Measurements from ENCODE around the gene MORC3.
"Not testable (repeated sequence)": the region's sequence is repeated elsewhere in the genome, so short reads cannot be mapped to it uniquely, and the experiment has no call there.

Gene MORC3

DNA sequence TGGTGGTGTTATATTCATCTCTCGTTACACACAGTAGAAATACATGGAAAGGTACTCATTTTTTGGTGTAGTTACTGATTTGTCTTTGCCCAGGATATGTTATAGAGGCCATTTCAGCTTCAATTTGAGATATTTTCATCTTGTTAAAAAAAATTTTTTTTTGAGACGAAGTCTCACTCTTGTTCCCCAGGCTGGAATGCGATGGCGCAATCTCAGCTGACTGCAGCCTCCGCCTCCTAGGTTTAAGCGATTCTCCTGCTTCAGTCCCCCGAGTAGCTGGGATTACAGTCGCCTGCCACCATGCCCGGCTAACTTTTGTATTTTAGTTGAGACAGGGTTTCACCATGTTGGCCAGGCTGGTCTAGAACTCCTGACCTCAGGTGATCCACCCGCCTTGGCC lies 19.0 kb downstream of the MORC3 start:
- H3K36me3 ChIP-seq (ENCODE audit: control insufficient read depth, insufficient read depth, low read length), result peaks cover 12% of the 10 kb centered on the region
- no peaks in the 10 kb centered on the region for H3K27me3 ChIP-seq (ENCODE audit: control insufficient read depth, insufficient read depth, low read length)
- H3K4me3 ChIP-seq (ENCODE audit: low read length), result no peak overlapping the region
- H3K9me3 ChIP-seq (ENCODE audit: control insufficient read depth, low read length), result no peaks in the 10 kb centered on the region
- H3K4me1 ChIP-seq (ENCODE audit: control insufficient read depth, insufficient read depth, low read length), result peaks cover 7% of the 10 kb centered on the region
- no peak overlapping the region for H3K9ac ChIP-seq (ENCODE audit: low read length)

DNA sequence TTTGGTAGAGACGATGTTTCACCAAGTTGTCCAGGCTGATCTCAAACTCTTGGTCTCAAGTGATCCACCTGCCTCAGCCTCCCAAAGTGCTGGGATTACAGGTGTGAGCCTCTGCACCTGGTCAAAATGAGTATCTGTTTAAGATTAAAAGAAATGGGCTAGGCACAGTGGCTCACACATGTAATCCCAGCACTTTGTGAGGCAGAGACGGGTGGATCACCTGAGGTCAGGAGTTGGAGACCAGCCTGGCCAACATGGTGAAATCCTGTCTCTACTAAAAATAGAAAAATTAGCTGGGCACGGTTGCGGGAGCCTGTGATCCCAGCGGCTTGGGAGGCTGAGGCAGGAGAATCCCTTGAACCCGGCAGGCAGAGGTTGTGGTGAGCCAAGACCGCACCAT lies 22.6 kb downstream of the MORC3 start:
- not testable (repeated sequence) for H3K4me3 ChIP-seq (ENCODE audit: low read length); H3K9me3 ChIP-seq (ENCODE audit: control insufficient read depth, low read length); H3K9ac ChIP-seq (ENCODE audit: low read length); H3K27me3 ChIP-seq (ENCODE audit: control insufficient read depth, insufficient read depth, low read length); H3K4me1 ChIP-seq (ENCODE audit: control insufficient read depth, insufficient read depth, low read length)
- peaks cover 12% of the 10 kb centered on the region for H3K36me3 ChIP-seq (ENCODE audit: control insufficient read depth, insufficient read depth, low read length)

DNA sequence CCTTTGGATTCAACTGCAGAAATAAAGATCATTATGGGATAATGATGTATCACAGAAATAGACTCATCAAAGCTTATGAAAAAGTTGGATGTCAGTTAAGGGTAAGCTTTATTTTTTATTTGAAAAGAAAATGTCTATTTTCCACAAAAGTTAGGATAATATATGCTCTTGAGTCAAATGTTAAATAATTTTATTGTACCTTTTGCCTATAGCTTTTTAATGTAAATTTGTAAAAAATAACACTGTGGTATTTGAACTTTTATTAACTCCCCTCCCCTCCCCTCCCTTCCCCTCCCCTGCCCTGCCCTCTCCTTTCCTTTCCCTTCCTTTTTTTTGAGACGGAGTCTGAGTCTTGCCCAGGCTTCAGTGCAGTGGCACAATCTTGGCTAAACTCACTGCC lies 24.9 kb downstream of the MORC3 start:
- Histone ChIP-seq H3K36me3 (ENCODE audit: control insufficient read depth, insufficient read depth, low read length) (peaks cover 12% of the 10 kb centered on the region), H3K9ac (ENCODE audit: low read length) (no peak overlapping the region), H3K27me3 (ENCODE audit: control insufficient read depth, insufficient read depth, low read length) (no peaks in the 10 kb centered on the region), H3K4me3 (ENCODE audit: low read length) (no peak overlapping the region), H3K9me3 (ENCODE audit: control insufficient read depth, low read length) (no peaks in the 10 kb centered on the region), H3K4me1 (ENCODE audit: control insufficient read depth, insufficient read depth, low read length) (no peaks in the 10 kb centered on the region)

DNA sequence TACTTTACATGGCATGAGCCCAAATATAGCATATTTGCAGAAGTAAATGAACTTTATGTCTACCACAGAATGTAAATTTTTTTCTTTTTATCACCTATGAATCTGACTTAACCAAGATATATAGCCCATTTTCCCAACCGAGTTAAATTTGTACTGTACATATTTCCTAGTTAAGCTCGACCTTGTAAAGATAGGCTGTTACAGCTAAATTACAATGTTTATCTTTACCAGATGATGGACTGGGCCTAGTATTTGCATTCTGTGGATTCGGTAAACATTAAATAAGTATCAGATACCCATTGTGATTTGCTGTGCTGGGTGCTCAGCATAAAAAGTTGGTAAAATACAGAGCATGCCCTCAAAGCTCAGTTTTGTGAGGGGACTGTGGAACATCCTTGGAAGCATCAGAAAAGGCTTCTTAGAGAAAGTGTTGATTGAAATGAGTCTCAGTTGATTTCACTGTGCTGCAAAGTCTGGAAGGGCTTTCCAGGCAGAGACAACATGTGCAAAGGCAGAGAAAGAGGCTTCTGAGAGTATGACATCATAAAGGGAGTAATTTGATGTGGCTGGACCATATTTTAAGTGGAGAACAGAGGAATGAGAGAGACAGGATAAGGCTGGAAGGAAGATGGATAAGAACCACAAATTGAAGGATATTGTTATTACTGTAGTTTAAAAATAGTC lies 27.4 kb downstream of the MORC3 start:
- no peaks in the 10 kb centered on the region for H3K36me3 ChIP-seq (ENCODE audit: control insufficient read depth, insufficient read depth, low read length)

DNA sequence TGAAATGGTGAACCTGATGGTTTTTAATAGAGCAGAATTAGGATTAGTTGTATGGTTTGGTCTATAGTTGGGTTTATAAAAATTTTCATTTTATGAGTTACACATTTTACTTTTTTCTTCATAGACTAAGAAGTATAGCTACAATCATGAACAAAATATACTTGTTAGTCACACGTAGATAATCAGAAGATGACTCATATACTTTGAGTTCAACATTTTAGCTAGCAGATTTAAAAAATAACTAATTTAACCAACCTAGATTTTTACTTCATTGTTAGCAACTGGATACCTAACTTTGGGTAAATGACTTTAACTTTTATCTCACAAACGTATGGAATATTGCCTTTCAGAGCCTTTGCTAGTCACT lies 27.9 kb downstream of the MORC3 start:
- Histone ChIP-seq H3K9ac (ENCODE audit: low read length) (no peak overlapping the region), H3K4me1 (ENCODE audit: control insufficient read depth, insufficient read depth, low read length) (no peaks in the 10 kb centered on the region), H3K36me3 (ENCODE audit: control insufficient read depth, insufficient read depth, low read length) (no peaks in the 10 kb centered on the region), H3K27me3 (ENCODE audit: control insufficient read depth, insufficient read depth, low read length) (no peaks in the 10 kb centered on the region), H3K9me3 (ENCODE audit: control insufficient read depth, low read length) (no peaks in the 10 kb centered on the region), H3K4me3 (ENCODE audit: low read length) (no peak overlapping the region)

More for the DNA sequence above, 27.4 kb downstream of the MORC3 start:
- Histone ChIP-seq H3K9me3 (ENCODE audit: control insufficient read depth, low read length) (no peaks in the 10 kb centered on the region), H3K4me3 (ENCODE audit: low read length) (no peak overlapping the region), H3K27me3 (ENCODE audit: control insufficient read depth, insufficient read depth, low read length) (no peaks in the 10 kb centered on the region), H3K9ac (ENCODE audit: low read length) (no peak overlapping the region), H3K4me1 (ENCODE audit: control insufficient read depth, insufficient read depth, low read length) (no peaks in the 10 kb centered on the region)

DNA sequence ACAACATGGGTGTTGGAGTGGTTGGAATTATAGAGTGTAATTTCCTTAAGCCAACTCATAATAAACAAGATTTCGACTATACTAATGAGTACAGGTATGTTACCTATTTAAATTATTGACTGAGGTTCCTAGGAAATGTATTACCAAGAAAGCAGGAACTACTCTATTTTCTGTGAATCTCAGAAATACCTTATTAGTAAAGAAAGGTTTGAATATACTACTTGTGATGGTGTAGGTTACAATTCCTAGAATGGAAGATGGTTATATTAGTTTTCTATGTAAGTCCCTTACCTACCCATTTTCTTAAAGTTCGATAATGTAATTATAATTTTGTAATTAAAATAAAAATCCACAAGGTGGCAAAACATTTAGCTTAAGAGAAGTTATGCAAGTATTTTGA lies 29.3 kb downstream of the MORC3 start:
- Histone ChIP-seq H3K9me3 (ENCODE audit: control insufficient read depth, low read length) (no peaks in the 10 kb centered on the region), H3K4me3 (ENCODE audit: low read length) (no peak overlapping the region), H3K36me3 (ENCODE audit: control insufficient read depth, insufficient read depth, low read length) (no peaks in the 10 kb centered on the region), H3K27me3 (ENCODE audit: control insufficient read depth, insufficient read depth, low read length) (no peaks in the 10 kb centered on the region), H3K9ac (ENCODE audit: low read length) (no peak overlapping the region), H3K4me1 (ENCODE audit: control insufficient read depth, insufficient read depth, low read length) (no peaks in the 10 kb centered on the region)

DNA sequence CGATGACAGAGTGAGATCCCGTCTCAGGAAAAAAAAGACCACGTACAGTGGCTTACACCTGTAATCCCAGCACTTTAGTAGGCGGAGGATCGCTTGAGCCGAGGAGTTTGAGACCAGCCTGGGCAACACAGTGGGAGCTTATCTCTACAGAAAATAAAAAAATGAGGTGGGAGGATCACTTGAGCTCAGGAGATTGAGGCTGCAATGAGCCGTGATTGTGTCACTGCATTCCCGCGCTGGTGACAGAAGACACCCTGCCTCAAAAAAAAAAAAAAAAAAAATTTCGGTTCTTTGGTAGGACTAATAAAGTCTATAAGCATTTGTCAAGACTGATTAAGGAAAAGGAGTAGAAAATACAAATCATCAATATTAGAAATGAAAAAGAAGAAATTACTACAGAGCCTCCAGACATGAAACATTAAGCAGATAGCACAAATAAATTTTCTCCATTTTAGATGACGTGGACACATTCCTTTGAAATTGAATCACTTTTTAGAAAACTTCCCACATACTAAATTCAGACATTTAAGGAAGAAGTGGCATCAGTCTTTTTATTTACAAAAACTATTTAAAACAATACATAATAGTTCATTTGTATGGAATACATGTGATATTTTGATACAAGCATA lies 30.4 kb downstream of the MORC3 start:
- no peak overlapping the region for H3K9ac ChIP-seq (ENCODE audit: low read length)
- H3K9me3 ChIP-seq (ENCODE audit: control insufficient read depth, low read length), result no peaks in the 10 kb centered on the region
- H3K4me1 ChIP-seq (ENCODE audit: control insufficient read depth, insufficient read depth, low read length), result no peaks in the 10 kb centered on the region
- H3K4me3 ChIP-seq (ENCODE audit: low read length), result no peak overlapping the region
- no peaks in the 10 kb centered on the region for H3K27me3 ChIP-seq (ENCODE audit: control insufficient read depth, insufficient read depth, low read length)
- no peaks in the 10 kb centered on the region for H3K36me3 ChIP-seq (ENCODE audit: control insufficient read depth, insufficient read depth, low read length)

DNA sequence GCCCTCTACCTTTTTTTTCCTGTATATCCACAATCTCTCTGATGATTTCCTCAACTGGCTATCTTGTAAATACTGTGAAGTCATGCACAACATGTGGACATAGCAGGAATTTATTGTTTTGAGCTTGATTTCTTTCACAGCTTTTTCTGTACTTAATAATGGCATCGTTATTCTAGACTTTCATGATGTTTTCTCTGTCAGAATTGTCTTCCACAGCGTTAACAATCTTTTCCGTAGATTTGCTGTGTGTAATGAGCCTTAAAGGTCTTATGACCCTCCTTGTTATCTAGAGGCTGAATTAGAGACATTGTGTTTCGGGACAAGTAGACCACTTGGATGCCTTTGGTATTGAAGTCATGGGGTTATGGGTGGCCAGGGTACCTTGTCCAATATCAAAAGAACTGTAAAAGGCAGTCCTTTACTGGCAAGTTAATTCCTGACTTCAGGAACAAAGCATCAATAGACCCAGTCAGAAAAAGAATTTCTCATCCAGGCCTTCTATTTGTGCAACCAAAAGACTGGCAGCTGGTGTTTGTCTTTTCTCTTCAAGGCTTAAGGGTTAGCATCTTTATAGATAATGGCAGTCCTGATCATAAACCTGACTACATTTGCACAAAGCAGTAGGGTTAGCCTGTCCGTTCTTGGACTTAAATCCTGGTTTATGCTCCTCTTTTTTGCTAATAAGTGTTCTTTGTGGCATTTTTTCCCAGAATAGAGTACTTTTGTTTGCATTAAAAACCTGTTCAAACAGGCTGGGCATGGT lies 35.1 kb downstream of the MORC3 start:
- Histone ChIP-seq H3K36me3 (ENCODE audit: control insufficient read depth, insufficient read depth, low read length) (peaks cover 3% of the 10 kb centered on the region), H3K9me3 (ENCODE audit: control insufficient read depth, low read length) (no peaks in the 10 kb centered on the region), H3K4me3 (ENCODE audit: low read length) (no peak overlapping the region), H3K4me1 (ENCODE audit: control insufficient read depth, insufficient read depth, low read length) (no peaks in the 10 kb centered on the region), H3K27me3 (ENCODE audit: control insufficient read depth, insufficient read depth, low read length) (no peaks in the 10 kb centered on the region), H3K9ac (ENCODE audit: low read length) (no peak overlapping the region)

DNA sequence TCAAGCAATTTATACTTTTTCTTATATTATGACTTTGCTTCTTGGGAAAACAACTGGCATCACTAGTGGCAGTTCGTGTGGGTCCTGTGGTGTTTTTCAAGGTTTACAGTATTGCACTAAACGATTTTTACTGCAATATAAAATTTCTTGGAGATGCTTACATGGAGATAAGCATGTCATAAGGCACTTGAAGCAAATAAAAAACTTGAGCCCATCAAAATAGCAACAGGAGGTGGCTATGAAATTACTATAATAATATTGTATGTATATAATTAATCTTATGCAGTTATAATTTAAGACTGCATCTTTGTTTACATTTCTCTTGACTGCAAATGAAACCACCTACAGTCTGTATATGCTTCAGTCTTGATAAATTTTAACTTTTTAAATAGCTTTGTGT lies 35.9 kb downstream of the MORC3 start:
- Histone ChIP-seq H3K4me3 (ENCODE audit: low read length) (no peak overlapping the region), H3K4me1 (ENCODE audit: control insufficient read depth, insufficient read depth, low read length) (no peaks in the 10 kb centered on the region), H3K36me3 (ENCODE audit: control insufficient read depth, insufficient read depth, low read length) (peaks cover 7% of the 10 kb centered on the region), H3K27me3 (ENCODE audit: control insufficient read depth, insufficient read depth, low read length) (no peaks in the 10 kb centered on the region), H3K9ac (ENCODE audit: low read length) (no peak overlapping the region), H3K9me3 (ENCODE audit: control insufficient read depth, low read length) (no peaks in the 10 kb centered on the region)

DNA sequence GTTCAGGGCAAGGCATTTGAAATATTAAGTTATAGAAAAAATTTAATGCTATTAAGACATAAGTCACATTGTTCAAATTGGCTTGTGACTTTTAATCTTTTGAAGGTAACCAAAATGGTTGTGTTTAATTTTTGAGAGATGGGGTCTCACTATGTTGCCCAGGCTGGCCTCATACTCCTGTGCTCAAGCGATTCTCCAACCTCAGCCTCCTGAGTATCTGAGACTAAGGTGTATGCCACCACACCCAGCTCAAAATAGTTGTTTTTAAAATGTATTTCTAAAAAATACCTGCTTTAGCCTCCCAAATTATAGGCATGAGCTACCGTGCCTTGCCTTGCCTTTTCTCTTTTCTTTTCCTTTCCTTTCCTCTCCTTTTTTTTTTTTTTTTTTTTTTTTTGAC lies 39.2 kb downstream of the MORC3 start:
- no peaks in the 10 kb centered on the region for H3K4me1 ChIP-seq (ENCODE audit: control insufficient read depth, insufficient read depth, low read length)
- no peaks in the 10 kb centered on the region for H3K27me3 ChIP-seq (ENCODE audit: control insufficient read depth, insufficient read depth, low read length)
- no peak overlapping the region for H3K4me3 ChIP-seq (ENCODE audit: low read length)
- peaks cover 18% of the 10 kb centered on the region for H3K36me3 ChIP-seq (ENCODE audit: control insufficient read depth, insufficient read depth, low read length)
- H3K9ac ChIP-seq (ENCODE audit: low read length), result no peak overlapping the region
- no peaks in the 10 kb centered on the region for H3K9me3 ChIP-seq (ENCODE audit: control insufficient read depth, low read length)

DNA sequence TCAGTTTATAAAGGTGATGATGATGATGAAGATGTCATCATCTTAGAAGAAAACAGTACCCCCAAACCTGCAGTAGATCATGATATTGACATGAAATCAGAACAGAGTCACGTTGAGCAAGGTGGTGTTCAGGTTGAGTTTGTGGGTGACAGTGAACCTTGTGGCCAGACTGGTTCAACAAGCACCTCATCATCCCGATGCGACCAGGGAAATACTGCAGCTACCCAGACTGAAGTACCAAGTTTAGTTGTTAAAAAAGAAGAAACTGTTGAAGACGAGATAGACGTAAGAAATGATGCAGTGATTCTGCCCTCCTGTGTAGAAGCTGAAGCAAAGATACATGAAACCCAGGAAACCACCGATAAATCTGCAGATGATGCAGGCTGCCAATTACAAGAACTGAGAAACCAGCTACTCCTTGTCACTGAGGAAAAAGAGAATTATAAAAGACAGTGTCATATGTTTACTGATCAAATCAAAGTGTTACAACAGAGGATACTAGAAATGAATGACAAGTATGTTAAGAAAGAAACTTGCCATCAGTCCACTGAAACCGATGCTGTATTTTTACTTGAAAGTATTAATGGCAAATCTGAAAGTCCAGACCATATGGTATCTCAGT lies 49.2 kb downstream of the MORC3 start:
- Histone ChIP-seq H3K36me3 (ENCODE audit: control insufficient read depth, insufficient read depth, low read length) (peaks cover under 1% of the 10 kb centered on the region), H3K9ac (ENCODE audit: low read length) (no peak overlapping the region)

DNA sequence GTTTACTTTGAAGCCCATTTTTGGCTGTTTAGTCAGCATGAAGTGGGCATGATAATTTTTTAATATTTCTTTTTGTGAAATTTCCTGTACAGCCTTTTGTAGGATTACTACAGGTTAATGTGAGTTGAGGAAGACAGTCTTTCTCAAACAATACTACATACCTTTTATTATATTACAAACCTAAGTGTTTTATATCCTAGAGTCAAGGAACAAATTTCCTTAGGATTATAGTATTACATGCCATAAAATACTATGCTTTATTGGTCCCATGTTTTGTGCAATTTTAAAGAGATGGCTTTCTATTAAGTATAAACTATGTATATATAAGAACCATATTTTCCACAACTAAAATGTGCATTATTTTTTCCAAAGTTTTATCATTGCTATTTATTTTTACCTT lies 56.0 kb downstream of the MORC3 start:
- Histone ChIP-seq H3K36me3 (ENCODE audit: control insufficient read depth, insufficient read depth, low read length) (no peaks in the 10 kb centered on the region), H3K27me3 (ENCODE audit: control insufficient read depth, insufficient read depth, low read length) (no peaks in the 10 kb centered on the region), H3K4me3 (ENCODE audit: low read length) (no peak overlapping the region), H3K4me1 (ENCODE audit: control insufficient read depth, insufficient read depth, low read length) (no peaks in the 10 kb centered on the region), H3K9ac (ENCODE audit: low read length) (no peak overlapping the region), H3K9me3 (ENCODE audit: control insufficient read depth, low read length) (no peaks in the 10 kb centered on the region)

More for the DNA sequence above, 49.2 kb downstream of the MORC3 start:
- Histone ChIP-seq H3K4me3 (ENCODE audit: low read length) (no peak overlapping the region), H3K9me3 (ENCODE audit: control insufficient read depth, low read length) (no peaks in the 10 kb centered on the region), H3K4me1 (ENCODE audit: control insufficient read depth, insufficient read depth, low read length) (no peaks in the 10 kb centered on the region), H3K27me3 (ENCODE audit: control insufficient read depth, insufficient read depth, low read length) (no peaks in the 10 kb centered on the region)

All from mucosa of stomach (tissue), 1 donor.